Limb (tissue), 2 donors: Measurements from ENCODE around the gene SLC4A9.
"Not testable (repeated sequence)": the region's sequence is repeated elsewhere in the genome, so short reads cannot be mapped to it uniquely, and the experiment has no call there.

ENCODE experiments used
- DNase-seq, 2 donors: peaks; one replicate each; pipeline ENCODE4 v3.0.0-alpha.2; 2016; ENCODE audit errors: extremely low spot score in 2 of 2

SLC4A9 gene

DNA sequence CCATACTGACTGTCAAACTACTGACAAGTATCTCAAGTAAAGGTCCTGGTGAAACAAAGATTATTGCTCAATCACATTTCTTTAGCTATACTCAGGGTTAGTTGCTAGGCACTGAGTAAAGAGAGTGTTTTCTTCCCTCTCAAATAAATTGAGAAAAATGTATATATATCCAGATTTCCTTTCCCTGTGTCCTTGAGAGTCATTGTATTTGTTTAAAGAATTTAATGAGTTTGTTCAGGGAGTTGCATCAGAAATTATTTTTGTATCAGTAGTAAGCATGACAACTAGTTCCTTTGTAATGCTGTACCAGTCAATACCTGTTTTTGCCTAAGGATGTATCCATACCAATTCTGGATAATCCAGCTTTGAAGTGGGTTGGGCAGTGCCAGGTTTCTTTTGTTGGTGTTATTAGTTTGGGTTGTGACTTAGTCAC is 38.4 kb downstream of the SLC4A9 start:
- DNase-seq, result no peak

- no peak for DNase-seq
These were observed 40.2 kb downstream of the SLC4A9 start for GRCh38 chr5:140399979-140400729.

- DNase-seq, result peak; percentile 91 to 96
These were observed 40.9 kb downstream of the SLC4A9 start for GRCh38 chr5:140400730-140401361.

DNA sequence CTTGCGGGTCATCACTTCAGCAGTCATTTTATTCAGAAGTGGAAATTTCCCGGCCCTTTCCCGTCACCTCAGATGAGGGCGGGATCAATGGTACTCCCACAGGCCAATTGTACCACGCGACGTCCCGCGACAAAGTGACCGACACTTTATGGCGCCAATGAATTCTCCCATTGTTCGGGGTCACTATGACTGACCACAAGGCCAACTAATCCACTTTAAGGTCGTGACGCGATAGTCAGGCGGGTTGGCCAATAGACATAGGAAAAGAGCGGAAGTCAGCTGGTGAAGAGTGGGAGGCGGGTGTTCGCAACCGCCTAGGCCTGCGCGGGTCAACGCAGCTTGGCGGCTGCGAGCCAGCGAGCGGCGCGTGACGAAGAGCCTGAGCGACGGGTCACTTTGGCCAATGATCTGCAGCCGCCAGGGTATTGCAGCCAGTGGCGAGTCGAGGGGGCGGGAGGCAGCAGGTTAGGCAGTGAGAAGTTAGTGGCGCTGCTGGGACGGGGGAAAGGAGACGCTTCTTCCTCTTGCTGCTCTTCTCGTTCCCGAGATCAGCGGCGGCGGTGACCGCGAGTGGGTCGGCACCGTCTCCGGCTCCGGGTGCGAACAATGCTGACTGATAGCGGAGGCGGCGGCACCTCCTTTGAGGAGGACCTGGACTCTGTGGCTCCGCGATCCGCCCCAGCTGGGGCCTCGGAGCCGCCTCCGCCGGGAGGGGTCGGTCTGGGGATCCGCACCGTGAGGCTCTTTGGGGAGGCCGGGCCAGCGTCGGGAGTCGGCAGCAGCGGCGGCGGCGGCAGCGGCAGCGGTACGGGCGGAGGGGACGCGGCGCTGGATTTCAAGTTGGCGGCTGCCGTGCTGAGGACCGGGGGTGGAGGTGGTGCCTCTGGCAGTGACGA is 41.6 kb downstream of the SLC4A9 start, which contains the start of gene ANKHD1:
Gene ANKHD1, plus strand, starts transcription at position 472 of the 896 bp plus-strand sequence. Its CDS starts 135 bp downstream, at position 607.
- DNase-seq, result peak; percentile 98 to 99

DNA sequence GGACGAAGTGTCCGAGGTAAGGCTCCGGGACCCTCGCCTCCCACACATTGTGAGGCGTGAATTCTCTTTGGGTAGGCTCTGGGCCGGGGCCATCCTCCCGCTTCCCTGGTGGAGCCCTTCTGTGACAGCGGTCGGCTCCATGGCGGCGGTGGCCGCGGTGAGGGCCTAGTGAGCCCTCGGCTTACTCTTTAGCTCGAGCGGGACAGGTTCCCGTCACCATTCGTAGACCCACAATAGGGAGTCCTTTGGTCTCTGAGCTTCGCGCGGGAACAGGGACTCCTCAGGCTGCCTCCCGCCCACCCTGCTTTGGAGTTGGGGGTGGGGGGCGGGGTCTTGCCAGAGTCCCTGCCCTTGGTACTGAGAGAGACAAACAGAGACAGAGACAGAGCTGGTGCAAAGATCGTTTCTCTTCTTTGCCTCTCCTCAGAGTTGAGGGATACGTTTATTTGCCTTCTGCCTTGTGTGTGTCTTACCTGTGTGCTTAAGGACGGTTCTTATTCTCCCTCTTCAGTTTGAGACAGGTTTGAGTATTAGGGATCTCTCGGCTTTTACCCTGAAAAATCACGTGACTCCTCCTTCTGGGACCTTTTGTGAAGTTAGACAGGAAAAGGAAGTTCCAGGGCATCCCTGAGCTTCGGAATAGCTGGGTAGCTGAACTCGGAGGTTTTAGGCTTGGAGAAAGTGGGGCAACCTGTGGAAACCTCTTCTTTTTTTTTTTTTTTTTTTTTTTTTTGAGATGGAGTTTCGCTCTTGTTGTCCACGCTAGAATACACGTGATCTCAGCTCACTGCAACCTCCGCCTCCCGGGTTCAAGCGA is 42.5 kb downstream of the SLC4A9 start:
- DNase-seq, result peak; percentile 20 to 71

DNA sequence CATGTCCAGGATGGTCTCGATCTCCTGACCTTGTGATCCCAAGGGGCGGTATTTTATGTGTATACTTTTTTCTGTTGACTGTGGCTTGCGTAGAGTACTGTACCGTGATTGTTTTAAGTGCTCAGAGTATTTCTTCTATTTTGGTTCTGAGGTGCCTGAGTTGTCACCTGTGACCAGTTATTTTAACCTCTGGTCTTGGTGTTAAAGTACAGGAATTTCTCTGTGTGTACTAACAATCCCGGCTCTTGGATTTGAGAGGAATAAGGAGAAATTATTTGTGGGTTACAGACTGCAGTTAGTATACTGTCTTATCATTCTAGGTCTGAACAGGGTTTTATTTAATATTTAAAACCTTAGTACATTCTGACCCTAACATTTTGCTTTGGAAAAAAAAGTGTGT is 43.6 kb downstream of the SLC4A9 start:
- DNase-seq, result no peak

DNA sequence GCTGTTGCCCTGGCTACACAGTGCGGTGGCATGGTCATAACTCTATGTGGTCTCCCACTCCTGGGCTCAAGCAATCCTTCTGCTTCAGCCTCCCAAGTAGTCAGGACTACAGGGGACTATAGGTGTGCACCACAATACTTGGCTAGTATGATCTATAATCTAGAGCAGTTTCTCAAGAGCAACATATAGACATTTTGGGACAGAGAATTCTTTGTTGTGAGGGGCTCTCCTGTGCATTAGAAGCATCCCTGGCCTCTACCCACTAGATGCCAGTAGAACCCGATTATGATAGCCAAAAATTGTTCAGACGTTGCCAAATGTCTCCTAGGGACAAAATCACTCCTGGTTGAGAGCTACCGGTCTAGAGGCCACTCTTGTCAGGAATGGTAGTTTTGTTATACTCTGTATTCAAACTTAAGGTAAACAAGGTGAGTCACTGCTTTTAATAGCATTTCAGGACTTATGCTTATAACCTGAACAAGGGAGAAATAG is 48.8 kb downstream of the SLC4A9 start:
- no peak for DNase-seq

GRCh38 chr5:140413230-140413629 is 53.2 kb downstream of the SLC4A9 start:
- no peak for DNase-seq

GRCh38 chr5:140417235-140417634 is 57.2 kb downstream of the SLC4A9 start:
- DNase-seq, result no peak

DNA sequence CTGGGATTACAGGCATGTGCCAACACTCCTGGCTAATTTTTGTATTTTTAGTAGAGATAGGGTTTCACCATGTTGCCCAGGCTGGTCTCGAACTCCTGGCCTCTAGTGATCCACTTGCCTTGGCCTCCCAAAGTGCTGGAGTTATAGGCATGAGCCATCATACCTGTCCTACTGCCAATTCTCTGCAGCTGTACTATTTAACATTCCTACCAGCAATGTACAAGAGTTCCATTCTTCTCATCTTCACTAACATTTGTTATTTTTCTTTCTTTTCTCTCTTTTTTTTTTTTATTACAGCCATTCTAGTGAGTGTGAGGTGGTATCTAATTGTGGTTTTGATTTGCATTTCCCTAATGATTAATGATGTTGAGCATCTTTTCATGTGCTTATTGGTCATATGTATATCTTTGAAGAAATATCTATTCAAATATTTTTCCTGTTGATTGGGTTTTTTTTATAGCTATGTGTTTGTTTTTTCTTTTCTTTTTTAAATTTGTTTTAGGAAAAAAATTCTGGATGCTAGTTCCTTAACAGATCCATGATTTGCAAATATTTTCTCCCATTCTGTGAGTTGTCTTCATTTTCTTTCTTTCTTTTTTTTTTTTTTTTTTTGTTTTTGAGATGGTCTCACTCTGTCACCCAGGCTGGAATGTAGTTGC is 59.0 kb downstream of the SLC4A9 start:
- no peak for DNase-seq

DNA sequence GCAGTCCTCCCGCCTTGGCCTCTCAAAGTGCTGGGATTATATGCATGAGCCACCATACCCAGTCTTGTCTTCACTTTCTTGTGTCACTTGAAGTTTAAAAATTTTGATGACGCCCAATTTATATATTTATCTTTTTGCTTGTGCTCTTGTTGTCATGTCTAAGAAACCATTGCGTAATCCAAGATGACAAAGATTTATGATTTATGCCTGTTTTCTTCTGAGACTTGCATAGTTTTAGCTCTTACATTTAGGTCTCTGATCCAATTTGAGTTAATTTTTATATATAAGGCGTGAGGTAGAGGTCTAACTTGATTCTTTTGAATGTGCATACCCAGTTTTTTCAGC is 60.2 kb downstream of the SLC4A9 start:
- DNase-seq, result no peak

DNA sequence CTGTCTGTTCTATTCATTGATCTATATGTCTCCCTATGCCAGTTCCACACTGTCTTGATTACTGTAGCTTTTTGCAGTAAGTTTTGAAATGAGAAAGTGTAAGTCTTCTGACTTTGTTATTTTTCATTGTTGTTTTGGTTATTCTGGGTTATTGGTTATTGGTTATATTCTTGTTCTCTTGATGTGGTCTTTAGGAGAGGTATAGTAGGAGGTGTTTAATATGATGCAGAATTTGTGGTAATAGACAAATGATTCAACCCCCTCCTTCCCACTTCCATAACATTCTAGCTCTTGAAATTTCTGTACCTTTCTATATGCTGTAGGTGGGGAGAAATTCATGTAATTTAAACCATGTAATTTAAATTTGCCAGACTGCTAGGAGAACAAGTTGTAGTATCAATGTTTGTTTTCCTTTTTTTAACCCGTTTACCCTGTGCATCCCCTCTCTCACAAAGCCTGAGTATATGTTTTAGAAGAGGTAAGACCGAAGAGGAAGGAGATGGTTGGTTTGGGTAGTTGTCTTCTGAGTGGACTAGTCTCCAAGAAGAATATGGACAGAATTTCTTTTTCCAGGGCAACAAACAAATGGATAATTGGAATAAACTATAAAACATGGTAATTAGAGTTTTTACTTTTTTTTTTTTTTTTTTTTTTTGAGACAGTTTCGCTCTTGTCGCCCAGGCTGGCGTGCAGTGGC is 60.8 kb downstream of the SLC4A9 start:
- no peak for DNase-seq

DNA sequence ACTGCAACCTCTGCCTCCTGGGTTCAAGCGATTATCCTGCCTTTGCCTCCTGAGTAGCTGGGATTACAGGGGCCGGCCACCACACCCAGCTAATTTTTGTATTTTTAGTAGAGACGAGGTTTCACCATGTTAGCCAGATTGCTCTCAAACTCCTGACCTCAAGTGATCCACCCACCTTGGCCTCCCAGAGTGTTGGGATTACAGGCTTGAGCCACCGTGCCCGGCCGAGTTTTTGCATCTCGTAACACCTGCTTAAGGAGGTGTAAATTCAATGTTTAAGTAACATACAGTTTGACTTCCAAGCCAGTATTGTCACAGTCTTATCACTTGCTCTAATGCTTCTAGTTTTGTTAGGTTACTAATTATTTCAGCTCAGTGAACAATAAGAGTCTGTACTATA is 61.4 kb downstream of the SLC4A9 start:
- DNase-seq, result not testable (repeated sequence)

DNA sequence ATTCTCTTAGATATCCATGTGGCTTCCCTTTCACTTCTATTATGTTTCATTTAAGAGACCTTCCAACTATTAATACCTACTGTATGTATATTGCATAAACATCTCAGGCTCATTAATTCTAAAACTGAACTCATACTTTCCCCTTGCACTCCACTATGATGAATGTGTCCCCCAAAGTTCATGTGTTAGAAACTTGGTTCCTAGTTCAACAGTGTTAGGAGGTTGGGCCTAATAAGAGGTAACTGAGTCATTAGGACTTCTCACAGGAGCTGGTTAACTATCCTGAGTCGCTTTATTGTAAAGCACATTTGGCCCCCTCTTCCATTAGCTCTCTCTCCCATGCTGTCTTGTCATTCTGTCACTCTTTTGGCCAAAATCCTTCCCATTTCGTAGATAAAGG is 63.6 kb downstream of the SLC4A9 start:
- no peak for DNase-seq

DNA sequence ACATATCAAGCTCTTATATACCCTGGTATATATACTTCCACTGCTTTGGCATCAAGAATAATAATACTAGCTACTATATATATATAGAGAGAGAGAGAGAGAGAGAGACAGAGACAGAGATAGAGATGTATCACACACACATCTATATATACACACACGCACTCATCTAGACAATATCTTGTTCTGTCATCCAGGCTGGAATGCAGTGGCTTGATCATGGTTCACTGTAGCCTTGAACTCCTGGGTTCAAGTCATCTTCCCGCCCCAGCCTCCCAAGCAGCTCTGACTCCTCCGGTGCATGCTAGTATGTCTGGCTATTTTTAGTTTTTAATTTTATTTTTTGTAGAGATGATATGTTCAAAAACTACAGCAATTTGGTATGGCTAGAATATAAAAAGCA is 64.1 kb downstream of the SLC4A9 start:
- no peak for DNase-seq
